HG02970 (cell line): ENCODE measurements around the gene PHF13.

Source experiments
- ATAC-seq: cut with Tn5 transposase; IDR thresholded peaks from one replicate; pipeline ENCODE4 v1.9.1; 2021; ENCODE audit warnings: mild to moderate bottlenecking, moderate library complexity, moderate number of reproducible peaks; ENCODE audit not compliant: unreplicated experiment, low FRiP score

The PHF13 gene

DNA sequence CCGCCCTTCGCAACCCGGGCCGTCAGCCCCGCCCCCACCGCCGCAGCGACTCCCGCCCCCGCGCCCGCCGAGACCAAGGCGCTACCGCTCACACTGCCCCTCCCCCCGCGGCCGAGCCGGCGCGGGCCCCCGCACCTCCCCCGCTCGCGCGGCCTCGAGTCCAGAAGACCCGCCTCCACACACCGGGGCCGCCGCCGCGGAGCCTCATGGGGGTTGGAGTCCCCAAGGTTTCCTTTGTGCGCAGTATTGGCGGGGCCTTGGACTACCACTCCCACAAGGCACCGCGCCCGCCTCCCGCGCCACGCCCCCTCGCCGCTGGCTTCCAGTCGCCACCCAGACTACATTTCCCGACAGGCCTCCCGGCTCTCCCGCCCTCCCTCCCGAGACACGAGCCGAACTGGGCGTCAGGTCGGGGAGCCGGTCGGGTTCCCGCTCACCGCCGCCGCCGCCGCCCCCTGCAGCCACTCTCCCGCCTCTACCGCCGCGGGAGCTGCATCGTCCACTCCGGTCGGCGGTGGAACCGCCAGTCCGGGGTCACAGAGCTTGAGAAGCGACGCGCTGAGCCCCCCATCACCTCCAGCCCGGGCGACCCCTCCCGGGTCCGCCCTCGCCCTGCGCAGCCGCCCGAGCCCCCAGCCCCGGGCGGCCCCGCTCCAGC is at the start of gene PHF13:
Gene PHF13 (plus strand): TSS at position 371 of the 658 bp plus-strand sequence. CDS start 336 bp downstream, outside the sequence.
- peak; percentile 94 for ATAC-seq

DNA sequence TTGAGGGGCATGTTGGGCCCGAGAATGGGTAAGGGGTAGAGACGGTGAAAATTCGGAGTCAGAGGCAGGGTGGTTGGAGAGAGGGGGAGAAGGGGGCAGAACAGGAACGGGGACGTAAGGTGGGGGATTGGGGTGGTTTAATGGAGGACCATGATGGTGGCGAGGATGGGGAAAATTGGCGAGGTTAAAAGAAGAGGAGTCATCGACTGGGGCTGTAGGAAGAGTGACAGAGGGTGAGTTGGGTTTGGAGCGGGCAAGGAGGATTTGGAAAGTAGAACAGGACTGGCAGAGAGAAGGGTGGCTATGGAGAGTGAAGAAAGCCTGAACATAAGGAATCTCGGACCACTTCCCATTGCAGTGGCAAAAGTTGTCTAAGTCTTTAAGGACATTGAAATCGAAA is 44.5 kb upstream of the PHF13 start:
- ATAC-seq = no peak

DNA sequence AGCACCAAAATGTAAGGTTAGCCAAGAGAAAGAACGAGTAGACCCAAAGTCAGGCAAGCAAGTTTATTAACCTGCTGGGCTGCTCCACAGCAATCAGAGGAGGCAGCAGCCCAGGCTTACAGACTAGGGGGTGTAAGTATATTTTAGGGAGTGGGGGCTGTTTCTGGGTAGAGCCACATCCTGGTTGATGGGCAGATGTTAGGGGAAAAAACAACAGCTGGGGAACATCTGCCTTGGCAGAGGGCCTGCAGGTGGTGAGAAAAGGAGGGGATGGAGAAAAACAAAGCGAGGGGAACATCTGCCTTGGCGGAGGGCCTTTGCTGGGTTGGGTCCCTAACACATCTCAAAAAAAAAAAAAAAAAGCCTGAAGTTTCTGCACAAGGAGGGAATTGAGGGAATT is 43.4 kb upstream of the PHF13 start:
- ATAC-seq = no peak

DNA sequence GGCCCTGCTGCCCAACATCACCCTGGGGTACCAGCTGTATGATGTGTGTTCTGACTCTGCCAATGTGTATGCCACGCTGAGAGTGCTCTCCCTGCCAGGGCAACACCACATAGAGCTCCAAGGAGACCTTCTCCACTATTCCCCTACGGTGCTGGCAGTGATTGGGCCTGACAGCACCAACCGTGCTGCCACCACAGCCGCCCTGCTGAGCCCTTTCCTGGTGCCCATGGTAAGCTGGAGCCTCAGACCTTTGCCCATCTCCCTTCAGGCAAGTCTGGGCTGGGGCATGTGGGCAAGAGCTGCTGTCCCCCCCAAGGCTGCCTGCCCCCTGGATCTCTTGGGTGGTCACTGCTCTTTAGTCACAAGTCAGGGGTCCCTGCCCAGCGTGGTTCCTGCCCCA is 42.5 kb upstream of the PHF13 start:
- ATAC-seq = no peak

DNA sequence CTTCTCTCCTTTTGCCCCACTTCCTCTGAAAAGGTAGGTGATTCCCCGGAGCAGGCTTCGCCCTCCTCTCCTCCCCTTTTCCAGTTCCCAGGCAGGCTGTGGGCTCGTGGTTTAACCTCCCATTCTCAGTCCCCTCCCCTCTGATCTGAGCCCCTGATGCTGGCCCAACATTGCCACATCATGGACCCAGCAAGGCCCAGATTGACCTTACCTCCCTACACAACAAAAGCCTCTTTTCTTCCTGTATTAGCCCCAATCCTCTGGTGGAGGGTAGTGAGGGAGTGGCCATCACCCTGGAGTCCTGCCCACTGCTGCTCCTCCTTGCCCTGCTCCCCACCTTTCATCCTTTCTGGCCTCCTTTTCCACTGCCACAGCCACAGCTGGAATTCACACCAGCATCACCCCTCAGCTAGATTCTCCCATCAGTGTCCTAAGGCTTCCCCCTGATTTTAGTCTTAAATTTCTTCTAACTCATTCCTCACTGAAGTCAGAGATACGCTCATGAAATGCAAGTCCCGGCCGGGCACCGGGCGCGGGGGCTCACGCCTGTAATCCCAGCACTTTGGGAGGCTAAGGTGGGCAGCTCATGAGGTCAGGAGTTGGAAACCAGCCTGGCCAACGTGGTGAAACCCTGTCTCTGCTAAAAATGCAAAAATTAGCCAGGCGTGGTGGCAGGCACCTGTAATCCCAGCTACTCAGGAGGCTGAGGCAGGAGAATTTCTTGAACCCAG is 40.7 kb upstream of the PHF13 start:
- ATAC-seq = no peak

GRCh38 chr1:6574025-6574620 is 39.4 kb upstream of the PHF13 start:
- ATAC-seq = no peak

DNA sequence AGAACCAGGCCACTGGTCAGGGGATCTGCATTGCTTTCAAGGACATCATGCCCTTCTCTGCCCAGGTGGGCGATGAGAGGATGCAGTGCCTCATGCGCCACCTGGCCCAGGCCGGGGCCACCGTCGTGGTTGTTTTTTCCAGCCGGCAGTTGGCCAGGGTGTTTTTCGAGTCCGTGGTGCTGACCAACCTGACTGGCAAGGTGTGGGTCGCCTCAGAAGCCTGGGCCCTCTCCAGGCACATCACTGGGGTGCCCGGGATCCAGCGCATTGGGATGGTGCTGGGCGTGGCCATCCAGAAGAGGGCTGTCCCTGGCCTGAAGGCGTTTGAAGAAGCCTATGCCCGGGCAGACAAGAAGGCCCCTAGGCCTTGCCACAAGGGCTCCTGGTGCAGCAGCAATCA is 38.7 kb upstream of the PHF13 start:
- no peak for ATAC-seq

GRCh38 chr1:6577831-6578525 is 35.6 kb upstream of the PHF13 start:
- ATAC-seq = no peak

GRCh38 chr1:6578624-6579373 is 34.7 kb upstream of the PHF13 start:
- no peak for ATAC-seq

GRCh38 chr1:6579374-6580118 is 34.0 kb upstream of the PHF13 start, which contains the start of gene ZBTB48:
Gene ZBTB48 (plus strand): TSS chr1:6579994. CDS start chr1:6580610, 616 bp downstream.
- ATAC-seq = peak; percentile 96

- ATAC-seq = no peak
Measured at GRCh38 chr1:6580119-6580592, 33.4 kb upstream of the PHF13 start.

- no peak for ATAC-seq
Measured at GRCh38 chr1:6580593-6581409, 32.7 kb upstream of the PHF13 start.

GRCh38 chr1:6581561-6582305 is 31.8 kb upstream of the PHF13 start:
- ATAC-seq = no peak

- ATAC-seq = no peak
Measured at GRCh38 chr1:6582370-6582769, 31.2 kb upstream of the PHF13 start.

GRCh38 chr1:6584126-6585080 is 29.1 kb upstream of the PHF13 start:
- ATAC-seq = no peak

DNA sequence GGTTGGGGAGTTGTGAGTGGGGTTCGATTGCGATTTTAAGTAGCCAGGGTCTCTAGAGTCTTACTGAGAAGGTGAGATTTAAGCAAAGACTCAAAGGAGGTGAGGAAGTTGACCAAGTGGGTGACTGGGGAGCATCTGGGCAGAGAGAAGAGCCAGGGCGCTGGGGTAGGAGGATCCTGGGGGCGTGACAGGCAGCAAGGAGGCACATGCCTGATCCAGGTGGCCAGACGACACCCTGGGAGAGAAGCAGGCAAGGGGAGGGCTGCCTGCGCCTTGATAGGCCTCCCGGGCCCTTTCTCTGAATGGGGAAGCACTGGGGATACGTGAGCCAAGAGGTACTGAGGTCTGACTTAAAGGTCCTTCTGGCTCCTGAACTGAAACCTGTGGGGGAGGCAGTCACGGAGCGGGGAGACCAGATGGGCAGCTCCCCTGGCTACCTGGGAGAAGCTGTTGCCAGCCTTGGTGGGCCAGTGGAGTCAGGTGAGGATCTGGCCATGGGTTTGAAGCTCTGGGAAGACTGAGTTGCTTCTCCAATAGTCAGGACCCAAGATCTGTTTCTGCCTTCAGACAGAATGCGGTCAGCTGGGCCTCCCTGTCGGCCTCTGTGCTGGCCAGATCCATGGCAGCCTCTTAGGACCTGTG is 28.3 kb upstream of the PHF13 start:
- ATAC-seq = no peak
